OCI-LY1 (cell line): ENCODE data around the gene LSM11.
"Not testable (repeated sequence)": the region's sequence is repeated elsewhere in the genome, so short reads cannot be mapped to it uniquely, and the experiment has no call there.

Experiments
- CTCF ChIP-seq: fragments of 200-600 bp; sonication (generic), shearing (Covaris generic); IDR thresholded peaks from 2 replicates; pipeline ENCODE4 v1.5.1; 2017; ENCODE audit warnings: mild to moderate bottlenecking, antibody characterized with exemption, low read length, moderate library complexity, mixed read lengths
- EZH2 ChIP-seq: fragments of 200-600 bp; sonication (generic), shearing (Covaris generic); IDR thresholded peaks from 2 replicates; pipeline ENCODE4 v1.8.0; 2017; ENCODE audit warnings: borderline replicate concordance, mixed run types, mild to moderate bottlenecking, antibody characterized with exemption, low read length, moderate library complexity, mixed read lengths

DNA sequence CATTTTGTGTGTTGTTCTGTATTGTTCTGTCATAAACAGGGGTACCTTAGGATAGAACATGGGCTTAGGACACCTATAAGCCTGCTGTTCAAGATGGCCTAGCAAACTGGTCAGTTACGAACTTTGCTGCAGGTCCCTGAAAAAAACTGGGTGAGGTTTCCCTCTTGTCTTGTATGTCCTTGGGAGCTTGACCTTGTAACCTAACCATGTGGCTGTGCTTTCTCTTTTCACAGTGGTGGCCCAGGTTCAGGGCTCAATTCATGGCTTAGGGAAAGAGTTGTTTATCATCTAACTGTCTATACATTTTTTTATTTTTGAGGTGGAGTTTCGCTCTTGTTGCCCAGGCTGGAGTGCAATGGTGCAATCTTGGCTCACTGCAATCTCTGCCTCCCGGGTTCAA lies 47.4 kb upstream of the LSM11 start:
- TF ChIP-seq CTCF, EZH2: not testable (repeated sequence)
